IPS DF 4.7 (cell line): ENCODE data around the gene CAMK1D.

ENCODE experiments used
- DNase-seq: peaks from one replicate; pipeline ENCODE4 v3.0.0-alpha.2; 2013; ENCODE audit warnings: low spot score; ENCODE audit errors: extremely low read depth

The CAMK1D gene

DNA sequence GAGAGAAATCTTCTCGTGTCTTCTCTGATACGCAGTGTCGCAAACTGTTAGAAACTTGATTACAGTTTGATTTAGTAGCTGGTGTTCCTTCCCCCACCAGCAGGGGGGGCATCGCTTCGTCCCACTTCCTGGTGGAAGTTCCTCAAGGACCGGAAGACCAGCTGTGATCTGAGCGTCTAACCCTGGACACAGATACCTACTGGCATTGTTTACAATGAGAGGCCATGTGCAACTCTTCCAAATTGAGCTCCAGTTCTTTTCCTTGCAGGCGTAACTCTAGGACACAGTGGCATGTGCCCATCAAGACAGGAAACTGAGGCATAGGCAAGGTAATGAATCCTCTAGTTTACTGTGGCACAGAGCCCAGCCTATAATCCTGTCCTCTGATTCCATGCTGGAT lies 433.2 kb downstream of the CAMK1D start:
- no peak for DNase-seq

DNA sequence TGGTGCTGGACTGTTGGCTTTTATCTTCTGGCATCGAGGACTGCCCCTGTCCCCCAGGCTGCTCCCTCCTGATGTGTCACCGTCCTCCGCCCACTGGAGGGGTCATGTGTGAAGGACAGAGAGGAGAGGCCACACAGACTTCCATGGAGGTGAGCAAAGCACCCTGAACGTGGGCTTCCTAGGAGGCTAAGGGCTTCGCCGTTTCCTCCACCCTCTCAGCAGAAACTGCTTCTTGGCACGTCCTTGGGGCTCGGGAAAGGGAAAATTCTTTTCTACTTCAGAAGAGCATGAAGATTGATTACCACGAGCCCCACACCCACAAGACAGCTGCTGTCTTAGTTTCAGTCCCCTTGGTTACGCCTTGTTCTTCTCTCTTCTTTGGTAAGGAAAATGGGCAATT lies 433.9 kb downstream of the CAMK1D start:
- no peak for DNase-seq

DNA sequence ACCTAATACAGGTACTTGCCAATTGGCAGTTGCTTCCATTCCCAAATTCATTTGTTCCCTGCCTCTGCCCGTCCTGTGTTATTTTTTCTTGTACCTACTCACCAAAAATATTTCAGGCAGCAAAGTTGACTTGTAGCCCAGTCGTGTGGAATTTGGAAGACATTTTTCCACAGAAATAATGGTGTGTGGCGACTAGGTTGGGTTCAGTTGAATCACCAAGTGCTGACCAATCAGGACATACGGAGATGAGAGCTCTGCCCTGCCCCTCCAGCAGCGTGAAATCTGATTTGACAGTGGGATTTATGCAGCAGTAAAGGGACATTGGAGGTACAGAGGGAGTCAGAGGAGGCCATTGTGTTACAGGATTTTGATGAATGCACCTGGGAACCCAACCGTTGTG lies 435.3 kb downstream of the CAMK1D start:
- no peak for DNase-seq

DNA sequence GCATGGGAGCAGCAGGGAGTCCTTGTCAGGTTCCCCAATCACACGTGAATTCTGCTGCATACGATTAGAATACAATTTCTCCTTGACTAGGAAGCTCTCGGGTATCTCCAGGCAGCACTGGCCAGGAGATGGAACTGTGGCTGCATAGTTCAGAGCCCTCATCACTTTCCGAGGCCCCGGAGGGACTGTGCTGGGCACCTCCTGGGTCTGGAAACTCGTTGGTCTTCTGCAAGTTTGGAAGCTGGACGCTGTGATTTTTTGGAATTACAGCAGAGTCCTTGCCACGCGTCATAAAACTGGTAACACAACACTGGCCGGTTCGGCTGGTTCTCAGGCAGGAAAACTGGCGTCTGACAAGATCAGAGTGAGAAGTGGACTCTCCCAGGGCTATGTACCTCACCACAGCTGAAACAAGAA lies 436.1 kb downstream of the CAMK1D start:
- DNase-seq: no peak

DNA sequence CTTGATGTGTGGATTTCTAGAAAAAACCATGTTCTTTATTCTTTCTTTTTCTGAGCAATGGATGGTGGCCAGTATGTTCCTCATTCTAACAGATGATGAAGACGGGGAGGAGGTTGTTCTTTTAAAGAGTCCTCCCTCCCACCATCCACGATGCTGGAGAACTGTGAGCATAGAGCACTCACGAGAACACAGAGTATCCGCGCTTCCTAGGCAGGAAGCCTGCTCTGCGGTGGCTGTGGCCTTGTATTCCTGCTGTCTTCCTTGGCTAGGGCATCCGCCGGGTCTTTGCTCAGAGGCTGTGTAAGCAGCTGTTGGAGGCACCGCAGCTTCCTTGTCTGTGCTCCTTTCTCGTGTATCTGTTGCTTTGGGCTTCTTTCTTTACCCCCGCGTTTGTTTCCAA lies 437.9 kb downstream of the CAMK1D start:
- DNase-seq: no peak

DNA sequence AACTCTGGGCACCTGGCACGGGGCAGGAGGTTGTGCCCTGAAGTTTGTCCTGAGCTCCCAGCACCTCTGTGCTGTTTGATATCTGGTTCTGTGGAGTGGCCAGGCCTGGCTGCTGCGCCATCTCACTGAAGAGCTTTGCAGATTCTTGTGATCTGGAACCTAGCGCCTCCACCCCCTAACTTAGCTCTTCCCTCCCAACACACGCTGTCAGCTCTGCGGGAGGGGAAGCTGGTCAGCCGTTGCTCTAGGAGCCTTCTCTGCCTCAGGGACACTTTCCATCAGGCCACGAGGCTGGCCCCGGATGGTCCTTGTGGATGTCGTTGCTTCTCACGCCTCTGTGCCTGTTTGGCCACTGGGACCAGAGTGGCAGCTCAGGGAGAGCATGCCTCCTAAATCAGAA lies 438.9 kb downstream of the CAMK1D start:
- DNase-seq: no peak

DNA sequence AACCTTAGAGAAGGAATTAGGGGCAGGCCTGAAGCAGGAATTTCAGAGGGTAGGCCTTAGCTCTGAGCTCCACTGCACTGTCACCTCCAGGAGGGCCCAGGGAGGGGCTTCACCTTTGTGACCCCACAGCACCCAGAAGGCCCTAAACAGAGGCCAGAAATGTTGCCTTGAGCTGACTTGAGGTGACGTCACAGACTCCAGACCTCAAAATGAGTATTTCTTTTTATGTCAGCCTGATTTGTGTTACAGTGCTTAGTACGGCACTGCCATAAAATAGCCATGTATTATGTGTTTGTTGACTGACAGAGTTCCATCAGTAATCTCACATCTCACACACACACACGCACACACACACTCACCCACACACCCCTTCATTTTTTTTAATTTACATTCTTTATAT lies 440.9 kb downstream of the CAMK1D start:
- no peak for DNase-seq

DNA sequence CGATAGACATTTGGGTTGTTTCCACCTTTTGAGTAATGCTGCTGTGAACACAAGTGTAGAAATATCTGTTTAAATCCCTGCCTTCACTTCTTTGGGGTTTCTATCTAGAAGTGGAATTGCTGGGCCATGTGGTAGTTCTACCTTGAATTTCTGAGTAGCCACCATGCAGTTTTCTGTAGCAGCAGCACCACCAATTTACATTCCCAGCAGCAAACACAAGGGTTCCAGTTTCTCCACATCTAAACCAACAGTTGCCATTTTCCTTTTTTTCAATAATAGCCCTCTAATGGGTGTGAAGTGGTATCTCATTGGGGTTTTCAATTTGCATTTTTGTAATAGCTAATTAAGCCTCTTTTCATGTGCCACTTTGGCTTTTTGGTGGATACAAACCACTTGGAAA lies 442.4 kb downstream of the CAMK1D start:
- no peak for DNase-seq

DNA sequence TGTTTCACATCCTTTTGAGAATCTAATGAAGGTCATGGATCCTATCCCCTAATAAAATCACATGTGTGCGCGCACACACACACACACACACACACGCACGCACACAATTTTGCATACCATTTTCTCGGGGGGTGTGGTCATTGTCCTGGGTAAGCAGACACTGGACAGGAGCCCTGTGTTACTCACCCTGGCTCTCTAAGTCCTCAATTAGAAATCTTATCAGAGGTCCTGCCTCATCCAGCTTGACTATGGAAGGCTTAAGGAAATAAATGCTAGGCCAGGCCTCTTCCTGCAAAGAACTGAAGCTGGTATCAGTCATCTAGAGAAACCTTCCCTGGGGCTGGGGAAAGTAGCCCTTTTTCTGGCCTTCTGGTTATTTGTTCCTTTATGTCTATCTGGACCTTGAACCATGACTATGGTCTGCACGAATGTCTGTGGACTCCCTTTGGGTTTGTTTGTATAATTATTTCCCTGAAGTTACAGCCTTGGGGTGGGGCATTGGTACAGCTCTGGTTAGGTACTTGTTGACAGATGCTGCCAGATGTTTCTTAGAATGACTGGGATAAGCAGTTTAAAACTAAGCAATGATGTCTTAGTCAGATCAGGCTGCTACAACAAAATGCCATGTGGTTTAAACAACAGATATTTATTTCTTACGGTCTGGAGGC lies 443.7 kb downstream of the CAMK1D start:
- DNase-seq: no peak

DNA sequence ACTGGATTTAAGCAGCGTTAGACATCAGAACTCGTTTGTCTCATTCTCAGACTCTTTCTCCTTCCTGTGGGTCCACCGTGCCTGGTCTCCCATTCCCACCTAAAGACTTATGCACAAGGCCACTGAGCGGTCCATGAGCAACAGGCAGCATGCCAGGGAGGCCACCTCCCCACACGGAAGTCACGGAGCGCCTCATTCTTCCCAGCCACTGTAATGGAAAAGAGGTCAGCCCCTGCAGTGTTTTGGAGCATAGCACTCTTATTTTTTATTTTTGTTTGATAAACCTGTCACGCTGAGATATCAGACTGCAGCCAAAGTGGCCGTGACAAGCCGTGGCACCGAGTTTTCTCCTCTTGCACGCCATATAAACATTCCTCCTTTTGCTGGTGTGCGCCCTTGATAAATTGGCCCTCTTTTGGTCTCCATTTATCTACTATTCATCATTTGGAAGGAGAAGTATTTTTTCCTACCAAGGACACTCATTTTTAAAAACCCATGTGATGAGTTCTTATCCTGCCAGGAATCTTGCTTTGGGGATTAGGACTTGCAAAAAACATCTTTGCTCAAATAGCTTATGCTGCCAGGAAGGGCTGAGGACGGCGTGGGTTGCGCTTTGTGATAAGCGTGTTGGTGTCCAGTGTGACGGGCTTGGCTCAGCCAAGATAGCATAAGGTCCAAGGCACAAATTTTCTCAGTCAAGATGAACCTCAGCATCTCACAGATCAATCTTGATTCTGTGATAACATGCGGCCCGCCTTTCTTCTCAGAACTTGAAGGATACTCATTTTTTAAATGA lies 446.2 kb downstream of the CAMK1D start:
- no peak for DNase-seq

DNA sequence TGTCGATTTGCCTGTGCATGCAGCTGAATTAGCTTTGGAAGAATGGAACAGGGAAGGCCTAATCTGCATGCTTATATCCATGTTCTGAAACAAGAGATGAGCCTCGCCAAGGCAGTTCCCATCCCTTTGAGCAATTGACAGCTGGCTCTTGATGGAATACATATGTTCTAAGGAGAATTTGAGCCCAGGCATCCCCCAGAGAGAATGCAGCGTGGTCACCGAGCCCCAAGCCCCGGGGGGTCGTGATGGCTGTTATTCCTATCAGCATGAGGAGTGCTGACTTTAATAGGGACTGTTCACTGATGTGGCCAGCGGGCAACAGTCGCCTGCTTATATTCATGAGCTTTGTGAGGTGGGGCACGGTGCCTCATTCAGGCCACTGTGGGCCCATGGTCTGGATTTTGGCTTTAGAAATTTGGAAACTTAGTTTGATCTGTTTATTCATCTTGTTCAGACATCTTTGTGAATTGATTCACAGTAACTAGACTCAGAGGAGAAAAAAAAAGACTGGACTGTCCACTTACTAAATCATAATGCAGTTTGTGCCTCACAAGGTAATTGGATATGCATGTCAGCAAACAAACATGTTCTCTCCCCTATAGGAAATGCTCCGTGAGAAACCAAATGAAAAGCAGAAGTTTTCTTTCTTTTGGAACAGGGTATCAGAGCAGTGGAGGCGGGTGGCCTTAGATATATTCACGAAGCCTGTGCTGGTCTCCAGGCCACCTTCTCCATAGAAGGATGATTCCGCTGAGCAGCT lies 447.2 kb downstream of the CAMK1D start:
- no peak for DNase-seq

DNA sequence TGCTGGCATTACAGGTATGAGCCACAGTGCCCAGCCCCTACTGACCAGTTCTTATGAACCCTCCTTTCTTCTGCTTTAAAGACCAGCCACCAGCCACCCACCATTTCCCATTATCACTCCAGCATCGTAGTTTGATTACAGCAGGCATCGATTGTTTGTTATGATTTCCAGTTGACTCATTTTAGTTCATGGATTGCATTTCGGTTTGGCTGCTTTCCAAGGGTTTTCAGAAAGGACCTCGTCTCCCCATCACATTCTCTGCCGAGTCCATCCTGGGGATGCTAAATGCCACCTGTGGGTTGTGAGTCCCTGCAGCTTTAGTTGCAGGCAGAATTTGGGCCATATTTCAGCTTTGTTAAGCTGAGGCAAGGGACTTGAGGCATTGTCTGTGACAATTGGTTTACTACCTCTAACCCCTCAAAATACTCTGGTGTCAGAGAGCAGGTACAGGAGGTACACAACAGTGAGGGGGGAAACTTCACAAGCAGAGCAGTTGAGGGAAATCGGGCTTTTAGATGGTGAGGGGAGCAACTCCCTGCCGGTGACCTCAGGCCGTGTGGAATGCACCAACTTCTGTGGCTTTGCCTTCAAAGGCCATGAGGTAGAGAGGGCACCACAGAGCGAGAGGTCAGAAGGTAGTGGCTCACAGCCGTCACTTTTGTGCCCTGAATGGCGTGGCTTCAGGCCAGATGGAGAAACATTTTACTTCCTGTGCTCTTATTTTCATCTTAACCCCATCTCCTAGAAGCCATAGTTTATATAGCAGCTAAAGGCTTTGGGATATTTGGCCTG lies 448.3 kb downstream of the CAMK1D start:
- DNase-seq: no peak

DNA sequence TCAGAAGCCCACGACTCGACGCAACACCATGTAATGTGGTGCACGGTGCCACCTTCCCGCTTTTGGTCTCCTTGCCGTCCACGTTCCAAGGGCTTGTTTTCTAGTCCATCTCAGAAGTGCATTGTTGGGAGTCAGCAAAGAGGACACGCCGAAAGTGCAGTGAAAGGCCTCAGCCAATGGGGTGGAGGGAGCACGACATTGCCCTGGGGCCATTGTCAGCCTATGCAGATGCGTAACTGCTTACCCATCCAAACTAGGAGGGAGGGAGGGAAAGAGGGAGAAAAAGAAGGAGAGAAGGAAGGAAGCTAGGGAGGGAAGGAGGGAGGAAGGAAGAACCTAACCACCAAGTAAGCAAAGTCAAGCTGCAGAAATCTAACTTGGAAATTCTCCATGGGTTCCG lies 449.8 kb downstream of the CAMK1D start:
- DNase-seq: no peak

DNA sequence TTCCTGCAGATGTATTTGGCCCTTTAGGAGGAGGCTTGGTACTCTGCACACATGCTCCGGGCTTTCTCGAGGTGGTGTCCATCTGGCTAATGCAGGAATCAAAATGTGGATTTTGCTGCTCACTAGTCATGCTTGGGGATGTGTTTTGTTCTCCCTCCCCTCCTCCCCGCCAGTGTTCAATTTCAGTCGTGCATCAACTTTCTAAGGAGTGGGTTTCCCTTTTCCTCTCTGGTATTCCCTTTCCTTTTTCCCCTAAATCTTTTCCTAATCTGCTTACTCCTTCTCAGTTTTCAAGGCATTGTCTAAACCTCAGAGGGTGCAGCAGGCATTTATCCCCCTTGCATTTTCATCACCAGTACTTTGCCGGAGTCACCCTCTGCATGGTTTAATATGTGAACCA lies 450.4 kb downstream of the CAMK1D start:
- DNase-seq: no peak

DNA sequence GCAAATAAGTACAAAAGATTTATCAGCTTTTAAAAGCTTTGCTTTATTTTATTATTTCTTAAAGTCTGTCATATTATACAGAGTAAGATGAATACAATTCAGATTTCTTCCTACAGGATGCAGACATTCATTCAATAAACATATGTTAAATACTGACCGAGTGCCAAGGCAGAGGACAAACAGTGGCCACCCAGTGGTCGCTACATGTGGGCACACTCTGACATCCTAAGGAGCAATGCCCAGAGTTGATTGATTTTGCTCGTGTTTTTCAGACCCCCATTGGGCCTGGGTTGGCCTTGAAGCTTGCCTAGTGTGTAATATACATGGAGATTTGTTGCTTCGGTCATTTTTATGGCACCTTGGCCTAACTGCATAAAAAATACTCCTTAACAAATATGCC lies 451.0 kb downstream of the CAMK1D start:
- no peak for DNase-seq

DNA sequence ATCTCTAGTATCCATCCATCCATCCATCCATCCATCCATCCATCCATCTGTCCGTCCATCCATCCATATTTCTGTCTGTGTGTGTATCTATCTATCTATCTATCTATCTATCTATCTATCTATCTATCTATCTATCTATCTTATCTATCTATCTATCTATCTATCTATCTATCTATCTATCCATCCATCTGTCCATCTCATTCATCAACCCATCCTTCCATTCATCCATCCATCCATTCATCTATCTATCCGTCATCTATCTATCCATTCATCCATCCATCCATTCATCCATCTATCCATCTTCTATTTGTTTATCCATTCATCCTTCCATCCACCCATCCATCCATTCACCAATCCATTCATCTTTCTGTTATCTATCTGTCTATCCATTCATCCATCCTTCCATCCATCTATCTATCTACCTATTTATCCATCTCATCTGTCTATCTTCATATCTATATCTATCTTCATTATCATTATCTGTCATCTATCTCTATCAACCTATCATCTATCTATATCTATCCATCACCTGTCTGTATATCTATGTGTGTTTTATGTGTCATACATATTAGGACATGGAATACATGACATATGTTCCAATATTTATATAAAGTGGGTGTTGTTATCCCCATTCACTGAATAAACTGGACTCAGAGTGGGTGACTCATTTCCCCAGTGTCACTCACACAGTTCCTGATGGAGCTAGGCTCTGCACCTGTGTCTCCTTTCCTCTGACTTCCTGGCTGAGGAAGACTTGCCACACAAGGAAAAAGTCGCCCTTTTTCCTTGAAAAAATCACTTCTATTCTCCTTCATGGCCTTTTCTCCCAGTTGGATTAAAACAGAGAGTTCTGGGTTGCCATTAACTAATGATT lies 452.1 kb downstream of the CAMK1D start:
- DNase-seq: no peak

DNA sequence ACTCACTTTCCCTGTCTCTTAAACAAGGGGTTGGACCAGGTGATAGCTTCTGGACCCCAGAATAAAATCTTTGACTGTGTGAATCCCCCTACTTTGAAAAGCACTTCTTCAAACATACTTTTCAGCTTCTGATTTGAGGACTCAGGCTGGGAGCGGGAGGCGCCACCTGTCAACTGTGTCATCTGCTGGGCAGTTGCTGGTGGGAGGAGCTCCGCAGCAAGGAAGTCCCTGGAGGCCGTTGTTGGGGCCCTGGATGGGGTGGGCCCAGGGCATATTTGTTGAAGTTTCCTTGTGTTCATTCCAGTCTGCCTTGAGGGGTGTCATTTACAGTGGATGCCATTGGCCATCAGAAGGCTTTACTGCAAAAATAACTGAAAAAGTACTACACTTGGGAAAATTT lies 454.4 kb downstream of the CAMK1D start:
- no peak for DNase-seq

DNA sequence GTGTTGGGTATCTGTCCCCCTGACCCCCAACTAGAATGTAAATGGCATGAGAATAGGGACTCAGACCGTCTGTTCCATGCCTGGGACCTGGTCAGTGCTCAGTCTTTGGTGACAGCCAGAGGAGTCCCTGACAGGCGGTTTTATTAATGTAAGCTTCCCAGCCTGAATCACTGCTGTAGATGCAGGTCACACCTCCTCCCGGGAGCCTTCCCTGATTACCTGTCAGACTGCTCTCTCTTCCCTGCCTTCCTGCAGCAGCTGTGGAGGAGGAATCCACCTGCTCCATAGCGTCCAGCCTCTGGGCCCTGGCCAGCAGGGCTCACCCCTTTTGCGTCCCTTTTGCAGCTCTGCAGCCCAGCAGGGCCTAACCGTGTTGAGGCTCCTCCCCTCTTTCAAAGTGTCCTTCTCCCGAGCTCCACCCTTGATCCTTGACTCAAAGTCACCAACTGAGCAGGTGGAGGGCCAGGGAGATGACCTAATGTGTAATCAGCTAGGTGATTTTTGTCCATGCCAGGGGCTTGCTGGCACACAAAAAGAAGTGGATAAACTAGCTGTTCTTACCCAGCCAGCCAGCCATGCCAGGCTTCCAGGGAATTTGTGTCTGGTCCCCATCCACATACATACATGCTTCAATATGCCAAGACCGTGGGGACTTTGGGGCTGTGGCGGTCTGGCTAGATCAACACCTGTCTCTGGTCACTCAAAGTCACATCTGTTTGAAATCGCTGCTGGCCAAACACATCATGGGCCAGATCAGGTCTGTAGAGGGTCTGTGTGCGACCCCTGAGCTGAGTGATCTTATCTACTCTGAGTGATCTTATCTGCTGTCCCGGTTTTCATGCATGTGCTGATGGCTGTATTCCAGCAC lies 457.1 kb downstream of the CAMK1D start:
- no peak for DNase-seq

DNA sequence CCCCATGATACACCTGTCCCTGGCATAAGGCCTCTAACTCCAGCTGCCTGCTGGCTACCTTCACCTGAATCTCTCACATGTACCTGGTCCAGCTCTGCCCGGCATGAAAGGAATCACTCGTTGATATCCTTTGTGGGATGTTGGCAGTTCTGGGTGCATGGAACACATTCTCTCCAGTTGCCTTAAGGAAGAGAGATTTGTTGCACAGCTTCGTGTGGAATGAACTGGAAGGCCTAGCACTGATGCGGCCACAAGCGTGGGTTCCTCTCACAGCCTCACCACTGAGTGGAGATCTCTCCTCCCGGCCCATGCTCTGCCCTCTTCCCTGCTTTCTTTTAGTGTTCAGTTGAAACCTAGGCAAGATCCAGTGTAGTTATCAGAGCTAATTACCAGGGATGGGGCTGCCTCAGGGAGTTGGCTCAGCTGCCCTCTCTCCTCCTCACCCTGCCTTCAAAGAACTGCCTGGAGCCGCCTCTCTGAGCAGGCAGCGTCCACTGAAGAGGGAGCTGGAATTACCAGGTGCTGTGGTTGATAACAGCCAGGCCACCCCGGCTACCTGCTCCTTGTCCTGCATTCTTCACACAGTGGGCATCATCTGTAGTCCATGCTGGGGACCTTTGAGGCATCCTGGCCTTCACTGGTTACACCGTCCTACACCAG lies 457.9 kb downstream of the CAMK1D start:
- DNase-seq: no peak
